H1 (cell line): ENCODE measurements around the gene SP1. TPM values are rescaled to one million over a fixed set of nuclear protein-coding genes. Genes with fewer than 3 reads are reported as not detected.

ENCODE experiments used
- CHD7 ChIP-seq: fragments of 300-600 bp; sonication (generic); IDR thresholded peaks from 2 replicates; pipeline ENCODE4 v1.7.1; 2012; ENCODE audit warnings: low read length, moderate library complexity, mild to moderate bottlenecking, inconsistent platforms; ENCODE audit not compliant: insufficient replicate concordance
- HDAC6 ChIP-seq: IDR thresholded peaks from one replicate; pipeline ENCODE4 v1.7.1; 2012; ENCODE audit warnings: low read depth, mild to moderate bottlenecking, inconsistent platforms, low read length, moderate library complexity
- JUND ChIP-seq: IDR thresholded peaks from 2 replicates; pipeline ENCODE4 v1.6.1; 2011; ENCODE audit warnings: mild to moderate bottlenecking, improper control_type of control experiment, low read length
- POLR2A ChIP-seq, 2 experiments: IDR thresholded peaks; 1 replicate in 1 of 2; 2 replicates in 1 of 2; pipeline ENCODE4 v1.6.1; 2011; ENCODE audit warnings: low read depth in 2 of 2, low read length in 2 of 2, mild to moderate bottlenecking in 2 of 2; ENCODE audit errors: control extremely low read depth in 1 of 2
- POU5F1 ChIP-seq: IDR thresholded peaks from 2 replicates; pipeline ENCODE4 v1.6.1; 2011; ENCODE audit warnings: low read depth, mild to moderate bottlenecking, low read length, moderate library complexity
- SP2 ChIP-seq: IDR thresholded peaks from 2 replicates; pipeline ENCODE4 v1.6.1; 2012; ENCODE audit warnings: mild to moderate bottlenecking, low read length, inconsistent platforms
- polyA plus RNA-seq, 7 experiments: library from polyadenylated mRNA; depleted of rRNA in 3 of 7; stranded (reverse) in 5 of 7; unstranded in 2 of 7; fragments of >200 nt in 5 of 7; fragments of 200-250 nt in 2 of 7; gene quantifications; 1 replicate in 5 of 7; 2 replicates in 1 of 7; 4 replicates in 1 of 7; pipeline versions ENCODE4 v1.2.1 to v1.2.3, GENCODE V29; 2011 to 2013; ENCODE audit warnings: missing spikeins in 2 of 7, mixed read lengths in 2 of 7
- total RNA-seq: library from RNA; stranded (reverse); fragmentation: NEBNext Ultra II Directional; extraction: Animal tissue kit (Norgen Biotek cat#: 25700); gene quantifications from 2 replicates; pipeline ENCODE4 v1.2.1, GENCODE V29; 2021

The SP1 gene
- total and polyA plus RNA-seq, 2 of the 8 experiments (the other 6 are each of a cell fraction or from before 2014, with no cell fraction given) = 50.7 to 75.2 TPM

DNA sequence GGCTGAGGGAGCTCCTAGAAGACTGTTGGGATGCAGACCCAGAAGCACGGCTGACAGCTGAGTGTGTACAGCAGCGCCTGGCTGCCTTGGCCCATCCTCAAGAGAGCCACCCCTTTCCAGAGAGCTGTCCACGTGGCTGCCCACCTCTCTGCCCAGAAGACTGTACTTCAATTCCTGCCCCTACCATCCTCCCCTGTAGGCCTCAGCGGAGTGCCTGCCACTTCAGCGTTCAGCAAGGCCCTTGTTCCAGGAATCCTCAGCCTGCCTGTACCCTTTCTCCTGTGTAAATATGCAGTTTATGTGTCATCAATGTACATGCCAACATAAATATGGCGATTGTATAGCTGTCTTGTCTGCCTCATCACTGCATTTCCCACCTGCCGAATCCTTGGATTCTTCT, 51.2 kb downstream of the SP1 start (continued):
- TF ChIP-seq CHD7 = no peak
- no peak for TF ChIP-seq HDAC6
- no peak for TF ChIP-seq POLR2A (IDR thresholded peaks at IDR 0.05; ENCODE audit: control extremely low read depth in 1 of 2, low read depth in 2 of 2, low read length in 2 of 2)
- no peak for TF ChIP-seq JUND
- TF ChIP-seq POU5F1 = no peak
- no peak for TF ChIP-seq SP2
